Measurements from ENCODE around the gene FAM187B.

FAM187B gene

DNA sequence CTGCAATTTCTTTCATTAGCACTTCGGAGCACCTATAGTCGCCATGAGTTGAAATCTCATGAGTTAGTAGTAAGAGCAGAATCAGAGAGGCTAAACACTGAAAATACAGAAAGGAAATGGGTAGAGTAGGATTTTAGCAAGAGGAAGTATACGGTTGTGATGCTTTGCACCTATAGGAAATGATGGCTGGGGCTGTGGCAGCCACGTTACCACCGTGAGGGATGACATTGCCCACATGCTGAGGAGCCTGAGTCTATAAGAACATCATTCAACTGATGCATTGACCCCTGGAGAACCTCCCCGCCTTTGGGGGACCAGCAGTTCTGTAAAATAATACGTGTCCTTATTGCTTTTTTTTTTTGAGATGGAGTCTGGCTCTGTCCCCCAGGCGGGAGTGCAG lies 20.4 kb downstream of the FAM187B start:
- DNase-seq (ENCODE audit: extremely low read depth, low read depth): no peak
- H3K4me3 ChIP-seq (replicated peaks; ENCODE audit: low read depth, low read length): no peak overlapping the region
- TF ChIP-seq, protein P1, sequence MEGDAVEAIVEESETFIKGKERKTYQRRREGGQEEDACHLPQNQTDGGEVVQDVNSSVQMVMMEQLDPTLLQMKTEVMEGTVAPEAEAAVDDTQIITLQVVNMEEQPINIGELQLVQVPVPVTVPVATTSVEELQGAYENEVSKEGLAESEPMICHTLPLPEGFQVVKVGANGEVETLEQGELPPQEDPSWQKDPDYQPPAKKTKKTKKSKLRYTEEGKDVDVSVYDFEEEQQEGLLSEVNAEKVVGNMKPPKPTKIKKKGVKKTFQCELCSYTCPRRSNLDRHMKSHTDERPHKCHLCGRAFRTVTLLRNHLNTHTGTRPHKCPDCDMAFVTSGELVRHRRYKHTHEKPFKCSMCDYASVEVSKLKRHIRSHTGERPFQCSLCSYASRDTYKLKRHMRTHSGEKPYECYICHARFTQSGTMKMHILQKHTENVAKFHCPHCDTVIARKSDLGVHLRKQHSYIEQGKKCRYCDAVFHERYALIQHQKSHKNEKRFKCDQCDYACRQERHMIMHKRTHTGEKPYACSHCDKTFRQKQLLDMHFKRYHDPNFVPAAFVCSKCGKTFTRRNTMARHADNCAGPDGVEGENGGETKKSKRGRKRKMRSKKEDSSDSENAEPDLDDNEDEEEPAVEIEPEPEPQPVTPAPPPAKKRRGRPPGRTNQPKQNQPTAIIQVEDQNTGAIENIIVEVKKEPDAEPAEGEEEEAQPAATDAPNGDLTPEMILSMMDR (IDR thresholded peaks at IDR 0.05; ENCODE audit: low read depth, low read length, missing control alignments): no peak

- H3K4me3 ChIP-seq (replicated peaks; ENCODE audit: low read depth, low read length): no peak overlapping the region
- TF ChIP-seq, protein P1 (IDR thresholded peaks at IDR 0.05; ENCODE audit: low read depth, low read length, missing control alignments): no peak
- DNase-seq (ENCODE audit: extremely low read depth, low read depth): no peak
These were observed 21.1 kb downstream of the FAM187B start for GRCh38 chr19:35207391-35207871.

DNA sequence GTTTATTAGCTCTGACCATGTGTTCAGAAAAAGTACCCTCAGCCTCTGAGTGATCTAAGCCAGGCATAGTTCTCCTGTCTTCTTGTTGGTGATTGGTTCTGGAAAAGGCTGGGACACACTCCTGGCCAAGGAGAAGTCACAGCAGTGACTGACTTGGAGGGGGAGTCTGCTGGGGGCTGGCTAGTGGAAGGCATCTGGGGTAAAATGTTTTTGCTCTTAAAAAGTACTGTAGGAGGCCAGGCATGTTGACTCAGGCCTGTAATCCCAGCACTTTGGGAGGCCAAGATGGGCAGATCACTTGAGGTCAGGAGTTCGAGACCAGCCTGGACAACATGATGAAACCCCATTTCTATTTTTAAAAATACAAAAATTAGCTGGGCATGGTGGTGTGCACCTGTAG lies 21.7 kb downstream of the FAM187B start:
- DNase-seq (ENCODE audit: extremely low read depth, low read depth): no peak
- no peak overlapping the region for H3K4me3 ChIP-seq (replicated peaks; ENCODE audit: low read depth, low read length)
- TF ChIP-seq, protein P1 (IDR thresholded peaks at IDR 0.05; ENCODE audit: low read depth, low read length, missing control alignments): no peak

- TF ChIP-seq, protein P1 (IDR thresholded peaks at IDR 0.05; ENCODE audit: low read depth, low read length, missing control alignments): no peak
- DNase-seq (ENCODE audit: extremely low read depth, low read depth): no peak
- no peak overlapping the region for H3K4me3 ChIP-seq (replicated peaks; ENCODE audit: low read depth, low read length)
These were observed 22.2 kb downstream of the FAM187B start for GRCh38 chr19:35206379-35206778.

GRCh38 chr19:35205733-35206323 lies 22.7 kb downstream of the FAM187B start:
- TF ChIP-seq, protein P1 (IDR thresholded peaks at IDR 0.05; ENCODE audit: low read depth, low read length, missing control alignments): no peak
- DNase-seq (ENCODE audit: extremely low read depth, low read depth): no peak
- H3K4me3 ChIP-seq (replicated peaks; ENCODE audit: low read depth, low read length): no peak overlapping the region

DNA sequence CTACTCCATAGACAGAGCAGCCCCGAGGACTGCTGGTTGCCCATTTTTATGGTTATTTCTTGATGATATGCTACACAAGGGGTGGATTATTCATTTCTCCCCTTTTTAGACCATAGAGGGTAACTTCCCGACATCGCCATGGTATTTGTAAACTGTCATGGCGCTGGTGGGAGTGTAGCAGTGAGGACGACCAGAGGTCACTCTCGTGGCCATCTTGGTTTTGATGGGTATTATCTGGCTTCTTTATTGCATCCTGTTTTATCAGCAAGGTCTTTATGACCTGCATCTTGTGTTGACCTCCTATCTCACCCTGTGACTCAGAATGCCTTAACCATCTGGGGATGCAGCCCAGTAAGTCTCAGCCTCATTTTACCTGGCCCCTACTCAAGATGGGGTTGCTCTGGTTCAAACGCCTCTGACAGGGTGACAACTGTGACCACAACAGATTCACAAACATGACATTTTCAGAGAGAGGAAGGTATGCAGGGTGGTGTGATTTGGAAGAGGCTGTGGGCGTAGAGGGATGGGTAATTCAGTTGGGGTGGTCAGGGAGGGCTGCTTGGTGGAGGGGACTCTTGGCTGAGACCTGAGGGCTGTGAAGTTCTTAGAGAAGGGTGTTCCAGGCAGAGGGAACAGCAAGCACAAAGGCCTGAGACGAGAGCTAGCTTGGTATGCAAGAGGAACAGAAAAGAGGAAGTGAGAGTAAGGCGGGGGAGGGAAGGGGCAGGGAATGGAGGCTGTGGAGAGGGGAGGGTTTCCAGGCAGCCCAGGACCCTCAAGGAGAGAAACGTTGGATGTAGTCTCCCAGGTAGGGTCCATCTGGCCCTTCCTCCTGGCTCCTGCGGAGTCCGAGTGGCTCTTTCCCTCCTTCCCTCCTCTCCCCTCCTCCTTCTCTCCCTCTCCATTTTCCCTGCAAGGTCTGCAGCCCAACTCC lies 23.5 kb downstream of the FAM187B start:
- no peak overlapping the region for H3K4me3 ChIP-seq (replicated peaks; ENCODE audit: low read depth, low read length)
- TF ChIP-seq, protein P1 (IDR thresholded peaks at IDR 0.05; ENCODE audit: low read depth, low read length, missing control alignments): no peak
- DNase-seq (ENCODE audit: extremely low read depth, low read depth): no peak

Data from HFF-Myc (cell line).